Body of pancreas (tissue), 4 donors: ENCODE data around the gene PTPRD.

ENCODE experiments used
- POLR2A ChIP-seq, 3 donors: fragments of 450-650 bp; IDR thresholded peaks; one replicate each; pipeline ENCODE4 v1.6.1; 2016; ENCODE audit warnings: antibody characterized with exemption in 3 of 3, mild to moderate bottlenecking in 2 of 3
- TF ChIP-seq, protein P1 (sequence below), 7 experiments: fragments of 450-650 bp in 4 of 7; fragments of 200-600 bp in 3 of 7; sonication (generic) in 3 of 7; IDR thresholded peaks; one replicate each; pipeline ENCODE4 v1.5.1; 2016 to 2019; ENCODE audit warnings: antibody characterized with exemption in 7 of 7

DNA sequence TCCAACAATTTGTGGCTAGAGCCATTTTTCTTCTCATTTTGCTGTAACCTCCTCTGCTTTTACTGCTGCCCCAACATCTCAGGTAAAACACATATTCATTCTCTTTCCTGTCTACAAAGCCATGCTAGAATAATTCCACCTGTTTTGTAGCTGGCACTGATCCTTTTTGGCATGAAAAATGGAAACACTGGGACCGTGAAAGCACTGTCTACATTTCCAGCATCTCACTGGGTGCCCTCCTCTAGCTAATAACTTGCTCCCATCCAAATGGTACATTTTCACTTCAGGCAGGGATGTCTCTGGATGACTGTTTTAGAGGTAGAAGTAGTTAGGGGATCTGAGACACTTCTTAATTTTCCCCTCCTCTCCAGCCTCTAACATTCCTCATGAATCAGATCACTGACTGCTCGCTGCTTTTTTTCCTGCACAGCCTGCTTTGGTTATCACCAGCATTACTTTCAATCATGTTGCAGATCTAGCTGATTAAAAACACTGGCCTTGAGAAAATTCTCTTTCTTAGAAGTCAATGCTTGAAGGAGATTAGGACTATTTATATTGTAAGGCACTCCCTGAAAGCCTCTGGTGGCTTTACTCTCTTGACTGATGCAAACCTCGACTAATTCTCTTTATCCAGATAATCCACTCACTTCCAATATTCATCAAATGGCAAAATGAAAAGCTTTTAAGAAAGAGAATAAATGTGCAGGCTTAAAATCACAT, 1500.6 kb downstream of the PTPRD start:
- TF ChIP-seq, protein P1, sequence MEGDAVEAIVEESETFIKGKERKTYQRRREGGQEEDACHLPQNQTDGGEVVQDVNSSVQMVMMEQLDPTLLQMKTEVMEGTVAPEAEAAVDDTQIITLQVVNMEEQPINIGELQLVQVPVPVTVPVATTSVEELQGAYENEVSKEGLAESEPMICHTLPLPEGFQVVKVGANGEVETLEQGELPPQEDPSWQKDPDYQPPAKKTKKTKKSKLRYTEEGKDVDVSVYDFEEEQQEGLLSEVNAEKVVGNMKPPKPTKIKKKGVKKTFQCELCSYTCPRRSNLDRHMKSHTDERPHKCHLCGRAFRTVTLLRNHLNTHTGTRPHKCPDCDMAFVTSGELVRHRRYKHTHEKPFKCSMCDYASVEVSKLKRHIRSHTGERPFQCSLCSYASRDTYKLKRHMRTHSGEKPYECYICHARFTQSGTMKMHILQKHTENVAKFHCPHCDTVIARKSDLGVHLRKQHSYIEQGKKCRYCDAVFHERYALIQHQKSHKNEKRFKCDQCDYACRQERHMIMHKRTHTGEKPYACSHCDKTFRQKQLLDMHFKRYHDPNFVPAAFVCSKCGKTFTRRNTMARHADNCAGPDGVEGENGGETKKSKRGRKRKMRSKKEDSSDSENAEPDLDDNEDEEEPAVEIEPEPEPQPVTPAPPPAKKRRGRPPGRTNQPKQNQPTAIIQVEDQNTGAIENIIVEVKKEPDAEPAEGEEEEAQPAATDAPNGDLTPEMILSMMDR (IDR thresholded peaks at IDR 0.05) = no peak
- TF ChIP-seq POLR2A (IDR thresholded peaks at IDR 0.05) = no peak
